ENCODE measurements around the gene SLFN14. TPM values are rescaled to one million over a fixed set of nuclear protein-coding genes. Genes with fewer than 3 reads are reported as not detected.
"Not testable (repeated sequence)": the region's sequence is repeated elsewhere in the genome, so short reads cannot be mapped to it uniquely, and the experiment has no call there.

SLFN14 gene
- total and polyA plus RNA-seq, 11 donors = 0.31 TPM; not detected in 10

DNA sequence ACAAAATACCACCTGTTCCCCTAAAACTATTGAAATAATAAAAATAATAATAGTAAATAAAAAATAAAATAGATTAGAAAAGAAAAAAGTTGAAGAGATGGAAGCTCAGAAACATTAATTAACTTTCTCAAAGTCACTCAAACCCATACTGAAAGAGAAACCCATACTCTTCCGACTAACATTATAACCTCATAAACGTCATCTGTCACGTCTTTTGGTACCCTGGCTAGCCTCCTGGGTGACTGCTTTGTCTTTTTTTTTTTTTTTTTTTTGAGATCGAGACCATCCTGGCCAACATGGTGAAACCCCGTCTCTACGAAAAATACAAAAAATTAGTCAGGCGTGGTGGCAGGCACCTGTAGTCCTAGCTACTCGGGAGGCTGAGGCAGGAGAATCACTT is 30.8 kb downstream of the SLFN14 start:
- Histone ChIP-seq H3K27ac (no peak overlapping the region), H3K4me1 (peaks cover 0 to 3% (median 0%) of the 10 kb centered on the region in 12 donors), H3K4me3 (no peak overlapping the region), H3K9me3 (peaks cover 0 to 2% (median 0%) of the 10 kb centered on the region in 12 donors), H3K27me3 (no peaks in the 10 kb centered on the region), H3K36me3 (no peaks in the 10 kb centered on the region)
- 89 to 90% (median 90%) methylated on average over 8 of the region's 8 CpGs for WGBS, 4 donors
- TF ChIP-seq POLR2A (IDR thresholded peaks at IDR 0.05) = no peak
- TF ChIP-seq, protein P1, sequence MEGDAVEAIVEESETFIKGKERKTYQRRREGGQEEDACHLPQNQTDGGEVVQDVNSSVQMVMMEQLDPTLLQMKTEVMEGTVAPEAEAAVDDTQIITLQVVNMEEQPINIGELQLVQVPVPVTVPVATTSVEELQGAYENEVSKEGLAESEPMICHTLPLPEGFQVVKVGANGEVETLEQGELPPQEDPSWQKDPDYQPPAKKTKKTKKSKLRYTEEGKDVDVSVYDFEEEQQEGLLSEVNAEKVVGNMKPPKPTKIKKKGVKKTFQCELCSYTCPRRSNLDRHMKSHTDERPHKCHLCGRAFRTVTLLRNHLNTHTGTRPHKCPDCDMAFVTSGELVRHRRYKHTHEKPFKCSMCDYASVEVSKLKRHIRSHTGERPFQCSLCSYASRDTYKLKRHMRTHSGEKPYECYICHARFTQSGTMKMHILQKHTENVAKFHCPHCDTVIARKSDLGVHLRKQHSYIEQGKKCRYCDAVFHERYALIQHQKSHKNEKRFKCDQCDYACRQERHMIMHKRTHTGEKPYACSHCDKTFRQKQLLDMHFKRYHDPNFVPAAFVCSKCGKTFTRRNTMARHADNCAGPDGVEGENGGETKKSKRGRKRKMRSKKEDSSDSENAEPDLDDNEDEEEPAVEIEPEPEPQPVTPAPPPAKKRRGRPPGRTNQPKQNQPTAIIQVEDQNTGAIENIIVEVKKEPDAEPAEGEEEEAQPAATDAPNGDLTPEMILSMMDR (IDR thresholded peaks at IDR 0.05) = no peak
- intact Hi-C loops (cut with DNase I) = loop anchor here in 9 of 10 donors (2.0 to 10.0 kb wide), 8 partner anchors 95 to 1095 kb away; partner anchors contain the start of genes NLE1 (in 2 of the 9), SLFN12 (in 2 of the 9), SLFN5 (in 2 of the 9) and UNC45B (in 2 of the 9)
- ATAC-seq (no peak), DNase-seq (no peak)

DNA sequence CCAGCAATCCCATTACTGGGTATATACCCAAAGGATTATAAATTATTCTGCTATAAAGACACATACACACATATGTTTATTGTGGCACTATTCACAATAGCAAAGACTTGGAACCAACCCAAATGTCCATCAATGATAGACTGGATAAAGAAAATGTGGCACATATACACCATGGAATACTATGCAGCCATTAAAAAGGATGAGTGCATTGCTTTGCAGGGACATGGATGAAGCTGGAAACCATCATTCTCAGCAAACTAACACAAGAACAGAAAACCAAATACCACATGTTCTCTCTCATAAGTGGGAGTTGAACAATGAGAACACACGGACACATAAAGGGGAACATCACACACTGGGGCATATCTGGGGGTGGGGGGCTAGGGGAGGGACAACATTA is 31.3 kb downstream of the SLFN14 start:
- not testable (repeated sequence) for H3K27me3 ChIP-seq, H3K4me1 ChIP-seq, DNase-seq, H3K27ac ChIP-seq, ATAC-seq, H3K4me3 ChIP-seq, H3K9me3 ChIP-seq, H3K36me3 ChIP-seq
- intact Hi-C loops (cut with DNase I) = loop anchor here in 2 of 10 donors (5.0 to 10.0 kb wide), 2 partner anchors 362 to 1095 kb away; no protein-coding TSS in a partner anchor
- 96 to 98% (median 97%) methylated on average over 1 of the region's 1 CpG for WGBS, 4 donors

GRCh38 chr17:35523296-35523695 is 37.3 kb downstream of the SLFN14 start:
- Histone ChIP-seq H3K36me3 (peaks cover 0 to 6% (median 0%) of the 10 kb centered on the region in 9 donors), H3K4me3 (no peak overlapping the region), H3K27ac (no peak overlapping the region), H3K27me3 (no peaks in the 10 kb centered on the region), H3K9me3 (no peaks in the 10 kb centered on the region), H3K4me1 (peaks cover 0 to 43% (median 0%) of the 10 kb centered on the region in 12 donors)
- DNase-seq = no peak
- WGBS, 4 donors = 85 to 88% (median 87%) methylated on average over 4 of the region's 4 CpGs
- ATAC-seq = no peak
- no peak for TF ChIP-seq POLR2A (IDR thresholded peaks at IDR 0.05)
- intact Hi-C loops (cut with DNase I) = loop anchor here in 1 of 10 donors (10.0 kb wide), 1 partner anchor 1088 kb away; no protein-coding TSS in a partner anchor

DNA sequence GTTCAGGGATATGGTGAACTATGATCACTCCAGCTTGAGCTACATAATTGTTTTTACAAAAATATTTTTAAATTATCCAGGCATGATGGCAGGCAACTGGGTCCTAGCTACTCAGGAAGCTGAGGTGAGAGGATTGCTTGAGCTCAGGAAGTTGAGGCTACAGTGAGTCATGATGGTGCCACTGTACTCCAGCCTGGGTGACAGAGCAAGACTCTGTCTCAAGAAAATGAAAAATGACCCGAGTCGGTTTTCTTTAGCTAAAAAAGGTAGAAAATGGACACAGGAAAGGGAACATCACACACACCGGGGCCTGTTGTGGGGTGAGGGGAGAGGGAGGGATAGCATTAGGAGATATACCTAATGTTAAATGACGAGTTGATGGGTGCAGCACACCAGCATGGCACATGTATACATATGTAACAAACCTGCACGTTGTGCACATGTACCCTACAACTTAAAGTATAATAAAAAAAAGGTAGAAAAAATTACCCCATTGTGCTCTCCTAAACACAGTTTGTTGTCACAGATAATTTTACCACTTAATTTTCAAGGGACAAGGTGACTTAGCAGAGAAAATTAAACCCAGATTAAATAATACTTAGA is 38.9 kb downstream of the SLFN14 start:
- WGBS, 4 donors = 64 to 71% (median 68%) methylated on average over 5 of the region's 5 CpGs
- H3K36me3 ChIP-seq, ATAC-seq, DNase-seq, H3K9me3 ChIP-seq, H3K27me3 ChIP-seq: not testable (repeated sequence)
- H3K27ac ChIP-seq = peak overlapping the region in 1 of 12 donors; percentile 61
- H3K4me3 ChIP-seq = peak overlapping the region in 1 of 12 donors; percentile 23
- peaks cover 0 to 43% (median 0%) of the 10 kb centered on the region in 12 donors for H3K4me1 ChIP-seq
- intact Hi-C loops (cut with DNase I) = loop anchor here in 1 of 10 donors (10.0 kb wide), 1 partner anchor 1087 kb away; no protein-coding TSS in a partner anchor

GRCh38 chr17:35521150-35521549 is 39.5 kb downstream of the SLFN14 start:
- Histone ChIP-seq H3K27ac (peak overlapping the region in 1 of 12 donors; percentile 61), H3K27me3 (no peaks in the 10 kb centered on the region), H3K4me1 (peaks cover 0 to 43% (median 0%) of the 10 kb centered on the region in 12 donors), H3K9me3 (peaks cover 0 to 5% (median 0%) of the 10 kb centered on the region in 12 donors), H3K36me3 (peaks cover 0 to 6% (median 0%) of the 10 kb centered on the region in 9 donors), H3K4me3 (peak overlapping the region in 1 of 12 donors; percentile 23)
- intact Hi-C loops (cut with DNase I) = loop anchor here in 1 of 10 donors (10.0 kb wide), 1 partner anchor 1086 kb away; no protein-coding TSS in a partner anchor
- TF ChIP-seq, protein P1 (IDR thresholded peaks at IDR 0.05) = no peak
- no peak for TF ChIP-seq POLR2A (IDR thresholded peaks at IDR 0.05)
- WGBS, 4 donors = 86 to 96% (median 89%) methylated on average over 1 of the region's 1 CpG
- DNase-seq (no peak), ATAC-seq (no peak)
